Fibroblast of pulmonary artery (primary cell): Measurements from ENCODE around the gene PAPSS1.

ENCODE experiments used
- DNase-seq: peaks from one replicate; pipeline ENCODE4 v3.0.0-alpha.2; 2010; ENCODE audit warnings: low read depth
- H3K4me3 ChIP-seq: replicated peaks from 2 replicates; pipeline ENCODE4 v1.5.1; 2011; ENCODE audit warnings: low read depth, mild to moderate bottlenecking, control low read depth, low read length, moderate library complexity
- CTCF ChIP-seq: IDR thresholded peaks from 2 replicates; pipeline ENCODE4 v1.5.1; 2011; ENCODE audit warnings: mild to moderate bottlenecking, control low read depth, low read length, inconsistent platforms; ENCODE audit errors: missing control alignments

The PAPSS1 gene

DNA sequence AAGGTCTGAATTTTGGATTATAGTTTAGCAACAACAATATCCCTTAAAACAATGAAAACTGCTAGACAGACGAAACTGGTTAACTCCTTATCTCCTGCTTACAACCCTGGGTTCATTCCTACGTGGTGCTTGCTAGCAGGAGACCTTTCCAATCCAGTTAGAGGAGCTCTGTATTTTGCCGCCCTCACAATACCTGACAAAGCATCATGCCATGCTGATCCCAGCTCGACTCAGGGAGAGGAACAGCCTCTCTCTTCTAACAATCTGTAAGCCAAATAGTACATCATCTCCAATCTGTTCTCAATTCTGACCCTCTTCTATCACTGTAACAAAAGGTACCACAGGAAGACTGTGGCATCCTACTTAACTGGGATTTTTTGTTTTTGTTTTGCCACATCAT is 74.4 kb downstream of the PAPSS1 start:
- no peak for TF ChIP-seq CTCF
- H3K4me3 ChIP-seq: no peak overlapping the region
- DNase-seq: no peak

DNA sequence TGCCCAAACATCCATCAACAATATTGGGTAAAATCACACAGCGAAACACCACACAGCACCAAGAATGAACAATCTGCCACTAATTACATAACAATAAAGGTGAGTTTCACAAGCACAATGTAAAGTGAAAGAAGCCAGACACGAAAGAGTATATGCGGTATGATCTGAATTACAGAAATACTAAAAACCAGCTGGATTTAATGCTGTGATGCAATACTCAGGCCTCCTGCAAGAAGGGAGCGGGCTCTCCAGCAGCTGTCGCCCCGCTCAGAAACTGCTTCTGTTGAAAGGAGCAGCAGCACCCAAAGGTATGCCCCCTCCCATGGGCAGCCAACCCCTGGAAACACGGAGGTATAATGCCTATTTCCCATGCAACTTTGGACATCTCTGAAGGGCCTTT is 77.0 kb downstream of the PAPSS1 start:
- no peak for DNase-seq
- no peak overlapping the region for H3K4me3 ChIP-seq
- no peak for TF ChIP-seq CTCF

GRCh38 chr4:107640878-107641277 is 79.2 kb downstream of the PAPSS1 start:
- TF ChIP-seq CTCF: no peak
- H3K4me3 ChIP-seq: no peak overlapping the region

GRCh38 chr4:107640197-107640596 is 79.8 kb downstream of the PAPSS1 start:
- no peak for DNase-seq
- H3K4me3 ChIP-seq: no peak overlapping the region
- no peak for TF ChIP-seq CTCF

More at GRCh38 chr4:107640878-107641277, 79.2 kb downstream of the PAPSS1 start:
- DNase-seq: no peak

- no peak for TF ChIP-seq CTCF
- DNase-seq: no peak
- no peak overlapping the region for H3K4me3 ChIP-seq
These were observed 84.3 kb downstream of the PAPSS1 start for GRCh38 chr4:107635735-107636134.

GRCh38 chr4:107631560-107631959 is 88.5 kb downstream of the PAPSS1 start:
- H3K4me3 ChIP-seq: no peak overlapping the region
- no peak for DNase-seq
- no peak for TF ChIP-seq CTCF

DNA sequence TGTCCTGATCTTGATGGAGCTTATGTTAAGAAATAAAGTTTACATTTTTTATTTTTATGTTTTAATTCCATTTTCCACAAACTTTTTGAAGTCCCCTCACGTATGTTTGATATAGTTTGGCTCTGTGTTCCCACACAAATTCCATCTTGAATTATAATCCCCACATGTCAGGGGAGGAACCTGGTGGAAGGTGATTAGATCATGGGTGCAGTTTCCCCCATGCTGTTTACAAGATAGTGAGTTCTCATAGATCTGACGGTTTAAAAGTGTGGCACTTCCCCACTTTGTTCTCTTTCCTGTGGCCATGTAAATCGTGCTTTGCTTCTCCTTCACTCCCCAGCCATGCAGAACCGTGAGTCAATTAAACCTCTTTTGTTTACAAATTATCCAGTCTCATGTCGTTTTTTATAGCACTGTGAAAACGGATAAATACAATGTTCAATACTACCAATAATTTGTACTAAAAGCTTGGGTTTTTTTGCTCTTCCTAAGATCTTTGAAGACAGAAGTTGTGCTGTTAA is 89.8 kb downstream of the PAPSS1 start:
- no peak for DNase-seq
- H3K4me3 ChIP-seq: no peak overlapping the region
- no peak for TF ChIP-seq CTCF
